ENCODE data around the gene NPC2.

NPC2 gene

DNA sequence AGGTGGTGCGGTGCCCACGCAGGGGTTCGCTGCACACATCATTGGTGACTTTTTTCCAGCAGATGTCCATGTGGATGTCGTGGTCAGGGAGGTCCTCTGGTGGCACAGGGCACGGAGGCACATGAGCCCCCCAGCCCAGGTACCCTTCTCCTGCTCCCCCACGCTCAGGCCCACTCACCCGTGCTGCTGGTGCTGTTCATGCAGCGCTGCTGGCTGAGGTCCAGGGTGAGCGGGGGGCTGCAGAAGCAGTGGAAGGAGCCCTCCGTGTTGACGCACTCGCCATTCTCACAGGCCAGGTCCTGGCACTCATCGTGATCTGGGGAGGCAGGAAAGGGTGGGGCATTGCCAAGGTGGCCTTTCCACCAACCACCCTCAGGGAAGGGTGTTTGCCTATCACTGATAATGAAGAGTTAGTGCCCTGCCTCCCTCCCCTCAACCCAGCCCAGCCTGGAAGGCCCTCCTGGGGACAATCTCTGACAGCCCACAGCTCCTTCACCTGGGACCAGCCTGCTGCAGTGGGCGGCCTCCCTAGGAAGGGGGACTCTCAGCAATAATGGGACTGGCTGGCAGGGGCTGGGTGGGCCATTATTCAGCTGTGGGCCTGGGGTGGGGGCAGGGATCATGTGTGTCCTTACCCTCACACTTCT lies 10.3 kb upstream of the NPC2 start:
- H3K4me3 ChIP-seq (ENCODE audit: low read length): no peak overlapping the region

DNA sequence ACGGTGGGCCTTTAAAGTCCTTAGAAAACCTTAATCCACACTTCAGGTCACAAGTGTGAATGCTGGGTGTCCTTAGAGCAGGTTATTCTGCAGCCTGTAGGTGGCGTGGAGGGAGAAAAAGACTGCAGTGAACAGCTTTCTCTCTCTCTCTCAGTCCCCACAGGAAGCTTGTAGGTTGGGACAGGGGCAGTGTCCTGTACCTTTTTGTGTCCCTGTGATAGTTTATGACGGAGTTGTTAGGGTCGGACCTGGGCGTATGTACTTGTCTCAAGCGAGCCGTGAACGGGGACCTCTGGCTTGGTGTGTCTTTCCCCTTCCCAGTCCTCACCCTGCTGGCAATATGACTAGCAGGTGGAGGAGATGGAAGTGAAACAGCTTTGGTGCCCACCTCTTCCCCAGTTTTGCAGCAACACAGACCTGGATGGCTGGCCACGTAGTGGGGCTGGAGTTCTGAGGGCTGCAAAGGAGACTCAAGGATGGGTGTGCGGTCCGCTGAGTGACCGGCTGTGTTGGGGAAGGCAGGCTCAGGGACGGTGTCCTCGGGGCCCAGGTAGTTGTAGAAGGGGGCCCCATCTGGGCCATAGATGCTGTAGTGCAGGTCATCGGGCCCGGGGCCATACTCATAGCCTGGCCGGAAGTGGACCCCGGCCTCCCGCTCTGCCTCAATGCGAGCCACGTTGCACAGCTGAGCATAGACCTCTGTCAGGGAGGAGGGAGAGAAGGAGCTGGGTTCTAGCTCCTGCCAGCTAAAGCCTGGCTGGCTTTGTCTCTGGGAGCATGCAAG lies 9.3 kb upstream of the NPC2 start:
- DNase-seq (ENCODE audit: low read depth): peak; percentile 35
- no peak overlapping the region for H3K4me3 ChIP-seq (ENCODE audit: low read length)
- TF ChIP-seq, protein P1, sequence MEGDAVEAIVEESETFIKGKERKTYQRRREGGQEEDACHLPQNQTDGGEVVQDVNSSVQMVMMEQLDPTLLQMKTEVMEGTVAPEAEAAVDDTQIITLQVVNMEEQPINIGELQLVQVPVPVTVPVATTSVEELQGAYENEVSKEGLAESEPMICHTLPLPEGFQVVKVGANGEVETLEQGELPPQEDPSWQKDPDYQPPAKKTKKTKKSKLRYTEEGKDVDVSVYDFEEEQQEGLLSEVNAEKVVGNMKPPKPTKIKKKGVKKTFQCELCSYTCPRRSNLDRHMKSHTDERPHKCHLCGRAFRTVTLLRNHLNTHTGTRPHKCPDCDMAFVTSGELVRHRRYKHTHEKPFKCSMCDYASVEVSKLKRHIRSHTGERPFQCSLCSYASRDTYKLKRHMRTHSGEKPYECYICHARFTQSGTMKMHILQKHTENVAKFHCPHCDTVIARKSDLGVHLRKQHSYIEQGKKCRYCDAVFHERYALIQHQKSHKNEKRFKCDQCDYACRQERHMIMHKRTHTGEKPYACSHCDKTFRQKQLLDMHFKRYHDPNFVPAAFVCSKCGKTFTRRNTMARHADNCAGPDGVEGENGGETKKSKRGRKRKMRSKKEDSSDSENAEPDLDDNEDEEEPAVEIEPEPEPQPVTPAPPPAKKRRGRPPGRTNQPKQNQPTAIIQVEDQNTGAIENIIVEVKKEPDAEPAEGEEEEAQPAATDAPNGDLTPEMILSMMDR (conservative IDR thresholded peaks at IDR 0.05; ENCODE audit: low read length): peak; percentile 60

More for the DNA sequence above, 10.3 kb upstream of the NPC2 start:
- DNase-seq (ENCODE audit: low read depth): no peak
- TF ChIP-seq, protein P1 (conservative IDR thresholded peaks at IDR 0.05; ENCODE audit: low read length): no peak

DNA sequence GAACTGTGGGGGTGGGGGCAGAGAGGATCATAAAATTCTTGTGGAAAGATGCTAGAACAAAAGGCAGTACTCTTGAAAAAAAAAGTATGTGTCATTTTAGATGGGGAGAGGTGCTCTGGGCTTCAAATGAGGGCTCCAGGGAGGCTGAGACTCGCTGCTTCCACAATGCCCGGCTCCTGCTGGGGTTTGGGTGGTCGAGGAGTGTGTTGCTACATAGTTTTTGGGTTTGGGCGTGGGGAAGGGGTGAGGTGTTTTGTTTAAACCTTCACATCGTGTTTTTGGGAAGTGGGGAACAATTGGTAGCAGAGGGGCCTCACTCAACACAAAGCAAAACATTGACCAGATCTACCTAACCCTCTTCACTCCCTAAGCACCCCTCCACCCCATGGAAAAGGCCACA lies 8.6 kb upstream of the NPC2 start:
- TF ChIP-seq, protein P1 (conservative IDR thresholded peaks at IDR 0.05; ENCODE audit: low read length): no peak
- no peak overlapping the region for H3K4me3 ChIP-seq (ENCODE audit: low read length)
- no peak for DNase-seq (ENCODE audit: low read depth)

DNA sequence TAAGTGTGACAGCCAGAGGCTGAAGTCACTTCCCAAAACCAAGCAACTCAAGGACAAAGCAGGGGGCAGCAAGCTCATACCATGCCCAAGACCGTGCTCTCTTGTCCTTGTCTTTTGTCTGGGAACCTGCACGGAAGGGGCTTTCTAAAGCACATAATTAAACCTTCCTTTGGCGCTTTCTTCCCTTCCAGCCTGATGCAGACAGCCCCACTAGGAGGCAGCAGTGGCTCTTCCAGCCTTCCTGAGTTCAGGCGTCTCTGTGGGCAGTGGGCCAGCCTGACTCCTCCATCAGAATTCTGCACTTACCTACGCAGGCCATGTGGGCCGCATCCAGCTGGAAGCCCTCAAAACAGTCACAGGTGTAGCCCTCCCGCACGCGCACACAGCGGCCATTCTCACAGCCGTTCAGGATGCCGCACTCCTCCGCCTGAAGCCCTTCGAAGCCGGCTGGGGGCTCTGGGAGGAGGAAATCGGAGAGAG lies 8.1 kb upstream of the NPC2 start:
- TF ChIP-seq, protein P1 (conservative IDR thresholded peaks at IDR 0.05; ENCODE audit: low read length): peak; percentile 83
- H3K4me3 ChIP-seq (ENCODE audit: low read length): no peak overlapping the region
- DNase-seq (ENCODE audit: low read depth): peak; percentile 71

DNA sequence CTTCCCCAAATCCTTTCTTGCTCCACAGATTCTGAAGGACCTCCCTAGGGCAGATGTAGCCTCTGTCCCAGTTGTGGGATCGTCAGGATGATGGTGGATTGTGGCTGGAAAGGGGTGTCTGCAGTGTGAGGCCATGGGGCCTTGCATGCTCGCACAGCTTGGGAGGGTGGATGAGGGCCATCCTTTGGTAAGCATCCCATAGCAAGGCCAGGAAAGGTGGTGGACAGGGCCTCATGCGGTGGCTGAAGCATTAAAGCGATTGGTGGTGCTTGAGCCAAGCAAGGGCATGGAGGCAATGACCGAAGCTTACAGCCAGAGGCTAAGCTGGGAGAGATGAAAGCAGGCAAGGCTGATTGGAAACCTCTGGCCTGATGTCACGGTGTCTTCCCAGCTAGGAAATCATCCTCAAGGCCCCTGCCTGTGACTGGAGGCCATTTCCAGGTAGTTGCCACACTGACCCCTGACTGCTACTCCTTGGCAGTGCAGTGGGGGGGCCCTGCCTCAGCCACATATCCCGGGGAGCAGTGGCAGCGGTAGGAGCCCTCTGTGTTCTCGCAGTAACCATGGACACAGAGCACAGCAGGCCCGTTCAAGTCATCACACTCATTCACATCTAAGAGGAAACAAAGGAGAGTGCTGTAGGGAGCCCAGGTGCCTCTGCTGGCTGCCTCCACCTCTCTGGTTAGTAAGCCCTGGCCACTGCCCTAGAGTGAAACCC lies 7.5 kb upstream of the NPC2 start:
- DNase-seq (ENCODE audit: low read depth): no peak
- TF ChIP-seq, protein P1 (conservative IDR thresholded peaks at IDR 0.05; ENCODE audit: low read length): no peak
- no peak overlapping the region for H3K4me3 ChIP-seq (ENCODE audit: low read length)

DNA sequence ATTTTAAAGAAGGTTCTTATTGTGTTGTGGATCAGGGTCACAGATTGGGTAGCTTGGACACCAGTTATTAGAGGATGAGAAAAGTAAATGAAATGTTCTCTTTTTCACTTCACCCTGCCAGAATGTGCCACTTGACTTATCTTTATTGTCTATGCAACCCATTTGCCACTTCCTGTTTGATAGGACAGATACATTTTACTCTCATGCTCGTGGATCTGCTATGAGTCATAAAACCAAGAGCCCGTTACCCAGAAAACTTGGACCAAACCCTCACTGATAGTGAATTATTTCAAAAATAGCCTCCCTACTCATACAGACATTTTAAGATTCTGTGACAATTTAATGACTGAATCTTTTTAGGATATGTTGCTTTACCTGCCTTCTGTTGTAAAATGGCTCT lies 2.3 kb upstream of the NPC2 start:
- DNase-seq (ENCODE audit: low read depth): no peak
- H3K4me3 ChIP-seq (ENCODE audit: low read length): no peak overlapping the region

More for the DNA sequence above, 2.3 kb upstream of the NPC2 start:
- TF ChIP-seq, protein P1 (conservative IDR thresholded peaks at IDR 0.05; ENCODE audit: low read length): no peak
